GM23248 (cell line): ENCODE measurements around the gene ABCD2. TPM values are rescaled to one million over a fixed set of nuclear protein-coding genes. Genes with fewer than 3 reads are reported as not detected.

ENCODE experiments used
- DNase-seq: peaks from one replicate; pipeline ENCODE4 v3.0.0-alpha.2; 2015
- H2AFZ ChIP-seq: fragments of 200-600 bp; sonication (generic); 2 replicates; pipeline ENCODE4 v1.6.1; 2016; ENCODE audit warnings: antibody characterized with exemption
- H3F3A ChIP-seq: fragments of 200-600 bp; sonication (generic); 2 replicates; pipeline ENCODE4 v1.6.1; 2016; ENCODE audit warnings: mild to moderate bottlenecking, antibody characterized with exemption, mixed run types; ENCODE audit not compliant: insufficient read depth
- H3K27ac ChIP-seq: fragments of 200-600 bp; sonication (generic); 2 replicates; pipeline ENCODE4 v1.5.1; 2016; ENCODE audit warnings: mild to moderate bottlenecking
- H3K27me3 ChIP-seq: fragments of 200-600 bp; sonication (generic); replicated peaks from 2 replicates; pipeline ENCODE4 v1.6.1; 2016; ENCODE audit warnings: mild to moderate bottlenecking; ENCODE audit not compliant: insufficient read depth
- H3K36me3 ChIP-seq: fragments of 200-600 bp; sonication (generic); 2 replicates; pipeline ENCODE4 v1.6.1; 2016; ENCODE audit warnings: low read depth, mild to moderate bottlenecking
- H3K4me1 ChIP-seq: fragments of 200-600 bp; sonication (generic); 2 replicates; pipeline ENCODE4 v1.6.1; 2016; ENCODE audit warnings: mild to moderate bottlenecking; ENCODE audit not compliant: insufficient read depth
- H3K4me2 ChIP-seq: fragments of 200-600 bp; sonication (generic); one replicate; pipeline ENCODE4 v1.6.1; 2016; ENCODE audit warnings: mild to moderate bottlenecking; ENCODE audit not compliant: unreplicated experiment
- H3K4me3 ChIP-seq: fragments of 200-600 bp; sonication (generic); 2 replicates; pipeline ENCODE4 v1.5.1; 2016; ENCODE audit warnings: mild to moderate bottlenecking
- H3K79me2 ChIP-seq: fragments of 200-600 bp; sonication (generic); 2 replicates; pipeline ENCODE4 v1.6.1; 2016; ENCODE audit warnings: mild to moderate bottlenecking; ENCODE audit not compliant: insufficient read depth
- H3K9ac ChIP-seq: fragments of 200-600 bp; sonication (generic); 2 replicates; pipeline ENCODE4 v1.6.1; 2016; ENCODE audit warnings: mild to moderate bottlenecking
- H3K9me2 ChIP-seq: fragments of 200-600 bp; sonication (generic); 2 replicates; pipeline ENCODE4 v1.6.1; 2016; ENCODE audit warnings: mixed run types, mild to moderate bottlenecking, moderate library complexity; ENCODE audit not compliant: insufficient read depth
- H3K9me3 ChIP-seq: fragments of 200-600 bp; sonication (generic); one replicate; pipeline ENCODE4 v1.6.1; 2017; ENCODE audit warnings: low read depth
- H4K20me1 ChIP-seq: fragments of 200-600 bp; sonication (generic); 2 replicates; pipeline ENCODE4 v1.6.0; 2016; ENCODE audit not compliant: insufficient read depth
- EZH2 ChIP-seq: fragments of 200-600 bp; sonication (generic); IDR thresholded peaks from 2 replicates; pipeline ENCODE4 v1.6.1; 2018; ENCODE audit warnings: antibody characterized with exemption, mild to moderate bottlenecking; ENCODE audit not compliant: insufficient read depth, poor library complexity, severe bottlenecking
- EZH2phosphoT487 ChIP-seq: fragments of 200-600 bp; sonication (generic); IDR thresholded peaks from 2 replicates; pipeline ENCODE4 v1.6.1; 2018; ENCODE audit warnings: antibody characterized with exemption, moderate library complexity, mild to moderate bottlenecking, low read depth; ENCODE audit not compliant: insufficient read depth
- WGBS, 2 experiments: methylation state at CpG; one replicate each; pipeline ENCODE4 v1.1.6; 2015 to 2017; ENCODE audit warnings: low lambda C conversion rate in 2 of 2, low coverage in 1 of 2; ENCODE audit errors: missing lambda C conversion rate in 2 of 2; 5-methylcytosine and 5-hydroxymethylcytosine counted together
- in situ Hi-C: fragments of 300-500 bp; cut with MboI; formaldehyde crosslinking; loops from 2 replicates; pipeline ENCODE4 v1.15.0; 2020
- polyA plus RNA-seq: library from polyadenylated mRNA; unstranded; fragments of >200 nt; fragmentation: Nextera tagmentation; extraction: Ambion mirVana; gene quantifications from 2 replicates; pipeline ENCODE4 v1.2.1, GENCODE V29; 2016
- small RNA-seq: library from RNA; depleted of rRNA; stranded (forward); fragments of <200 nt; gene quantifications from one replicate; pipeline ENCODE3, GENCODE V24; 2014; ENCODE audit warnings: low read depth, low replicate concordance
- total RNA-seq: library from RNA; depleted of rRNA; stranded (reverse); fragments of >200 nt; shearing (Covaris generic); gene quantifications from 2 replicates; pipeline ENCODE4 v1.2.3, GENCODE V29; 2014; rRNA removed

ABCD2 gene
- total and polyA plus RNA-seq, 2 experiments from 2014 or later = 0.11 TPM; not detected in 1

DNA sequence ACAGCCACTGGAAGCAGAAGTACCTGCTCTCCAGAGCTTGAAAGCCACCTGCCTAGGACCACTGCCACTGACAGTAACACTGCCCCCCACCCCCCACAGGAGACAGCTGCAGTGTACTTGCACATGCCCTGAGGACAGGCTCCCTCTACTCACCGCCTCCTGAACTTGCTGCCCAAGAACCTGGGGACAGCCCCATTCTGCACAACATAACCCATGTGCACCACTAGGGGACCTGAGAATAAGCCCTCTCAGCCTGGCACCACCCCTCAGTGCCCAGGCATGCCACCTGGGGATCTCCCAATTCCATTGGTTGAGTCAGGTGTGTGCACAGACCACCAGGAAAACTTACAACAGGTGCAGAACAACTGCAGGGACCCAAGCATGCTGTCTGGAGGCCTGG lies 109.6 kb downstream of the ABCD2 start:
- no peaks in the 10 kb centered on the region for H3K4me1 ChIP-seq
- H3K79me2 ChIP-seq = no peaks in the 10 kb centered on the region
- no peaks in the 10 kb centered on the region for H3K9me2 ChIP-seq
- H3K4me3 ChIP-seq = no peak overlapping the region
- DNase-seq = no peak
- no peak overlapping the region for H3K4me2 ChIP-seq
- WGBS, 2 experiments = 60 to 70% methylated on average over 1 of the region's 1 CpG
- no peaks in the 10 kb centered on the region for H3F3A ChIP-seq
- H2AFZ ChIP-seq = no peak overlapping the region
- H3K36me3 ChIP-seq = no peaks in the 10 kb centered on the region
- H3K27ac ChIP-seq = no peak overlapping the region
- no peaks in the 10 kb centered on the region for H4K20me1 ChIP-seq
- in situ Hi-C loops = no loop called here
- no peak overlapping the region for H3K9ac ChIP-seq
- no peaks in the 10 kb centered on the region for H3K27me3 ChIP-seq
- TF ChIP-seq EZH2phosphoT487 (no peak), EZH2 (no peak)
- H3K9me3 ChIP-seq = no peaks in the 10 kb centered on the region

DNA sequence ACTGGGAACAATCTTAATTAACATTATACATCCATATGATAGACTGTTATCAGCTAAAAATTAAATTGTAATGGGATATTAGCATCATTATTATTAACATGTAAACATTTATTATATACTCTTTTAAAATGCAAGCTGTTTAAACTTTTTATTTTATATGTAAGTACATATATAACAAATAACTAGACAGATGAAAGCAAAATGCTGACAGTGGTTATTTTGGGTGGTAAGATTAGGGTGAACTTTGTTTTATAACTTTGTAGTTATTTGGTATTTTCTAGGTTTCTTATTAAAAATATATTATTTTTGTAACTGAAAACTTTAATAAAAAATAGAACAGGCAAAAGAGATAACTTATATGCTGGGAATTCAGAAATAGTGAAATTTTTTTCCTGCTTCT lies 114.0 kb downstream of the ABCD2 start:
- no peak overlapping the region for H2AFZ ChIP-seq
- H3K79me2 ChIP-seq = no peaks in the 10 kb centered on the region
- no peaks in the 10 kb centered on the region for H3K36me3 ChIP-seq
- H3K9me3 ChIP-seq = no peaks in the 10 kb centered on the region
- no peak overlapping the region for H3K27ac ChIP-seq
- H4K20me1 ChIP-seq = no peaks in the 10 kb centered on the region
- H3K4me3 ChIP-seq = no peak overlapping the region
- no peak overlapping the region for H3K4me2 ChIP-seq
- no peaks in the 10 kb centered on the region for H3K9me2 ChIP-seq
- no peak overlapping the region for H3K9ac ChIP-seq
- no peaks in the 10 kb centered on the region for H3K4me1 ChIP-seq
- in situ Hi-C loops = no loop called here
- no peaks in the 10 kb centered on the region for H3K27me3 ChIP-seq
- H3F3A ChIP-seq = no peaks in the 10 kb centered on the region
- no peak for TF ChIP-seq EZH2
- no peak for TF ChIP-seq EZH2phosphoT487
- DNase-seq = no peak

DNA sequence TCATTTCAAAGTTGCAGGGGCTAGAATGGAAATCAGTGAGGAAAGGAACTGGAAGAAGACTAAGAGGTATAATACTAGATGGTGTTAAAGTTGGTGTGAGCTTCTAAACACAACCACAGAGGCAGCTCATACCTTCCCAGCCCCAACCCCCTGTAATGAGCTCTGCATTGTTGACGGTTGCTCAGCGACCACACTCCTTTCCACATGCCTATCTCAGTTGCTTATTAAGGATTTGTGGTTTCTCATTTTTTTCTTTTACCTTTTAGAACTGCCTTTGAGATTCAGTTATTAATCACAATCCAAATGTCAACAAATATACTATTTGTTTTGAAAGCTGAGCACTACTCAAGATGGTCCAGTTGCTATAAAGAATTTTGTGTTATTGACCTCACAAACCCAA lies 114.6 kb downstream of the ABCD2 start:
- Histone ChIP-seq H3K9ac (no peak overlapping the region), H3K4me3 (no peak overlapping the region), H3K36me3 (no peaks in the 10 kb centered on the region), H3K27ac (no peak overlapping the region), H3F3A (no peaks in the 10 kb centered on the region), H3K79me2 (no peaks in the 10 kb centered on the region), H2AFZ (no peak overlapping the region), H3K9me3 (no peaks in the 10 kb centered on the region), H4K20me1 (no peaks in the 10 kb centered on the region), H3K9me2 (no peaks in the 10 kb centered on the region), H3K4me2 (no peak overlapping the region), H3K27me3 (no peaks in the 10 kb centered on the region), H3K4me1 (no peaks in the 10 kb centered on the region)
- DNase-seq = no peak
- WGBS, 2 experiments = 27 to 35% methylated on average over 2 of the region's 2 CpGs
- no peak for TF ChIP-seq EZH2phosphoT487
- no peak for TF ChIP-seq EZH2
- in situ Hi-C loops = no loop called here

DNA sequence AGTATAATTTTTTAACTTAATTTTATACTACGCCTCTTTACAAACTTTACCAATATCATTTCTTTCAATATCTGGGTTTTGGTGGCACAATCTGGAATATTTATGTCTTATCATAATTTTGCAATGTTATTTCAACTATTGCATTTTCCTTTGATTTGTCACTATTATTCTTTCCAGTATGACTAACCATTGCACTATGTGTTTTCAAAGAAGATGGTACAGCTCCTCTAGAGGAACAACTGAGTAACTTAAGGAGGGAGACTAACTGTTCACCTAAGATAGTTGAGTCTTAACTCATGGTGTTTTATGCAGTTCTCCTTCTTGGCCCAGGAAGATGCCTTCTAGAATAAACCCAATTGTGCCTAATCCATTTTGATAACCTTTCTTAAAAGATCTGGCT lies 116.2 kb downstream of the ABCD2 start:
- no peaks in the 10 kb centered on the region for H3K9me3 ChIP-seq
- H3K4me2 ChIP-seq = no peak overlapping the region
- H3K27me3 ChIP-seq = no peaks in the 10 kb centered on the region
- TF ChIP-seq EZH2phosphoT487 (no peak), EZH2 (no peak)
- no peaks in the 10 kb centered on the region for H3K9me2 ChIP-seq
- in situ Hi-C loops = no loop called here
- H3K27ac ChIP-seq = no peak overlapping the region
- H3F3A ChIP-seq = no peaks in the 10 kb centered on the region
- no peaks in the 10 kb centered on the region for H3K4me1 ChIP-seq
- H3K4me3 ChIP-seq = no peak overlapping the region
- no peaks in the 10 kb centered on the region for H4K20me1 ChIP-seq
- DNase-seq = peak; percentile 58
- H2AFZ ChIP-seq = no peak overlapping the region
- H3K79me2 ChIP-seq = no peaks in the 10 kb centered on the region
- 43 to 52% methylated on average over 1 of the region's 1 CpG for WGBS, 2 experiments
- H3K36me3 ChIP-seq = no peaks in the 10 kb centered on the region
- H3K9ac ChIP-seq = no peak overlapping the region

DNA sequence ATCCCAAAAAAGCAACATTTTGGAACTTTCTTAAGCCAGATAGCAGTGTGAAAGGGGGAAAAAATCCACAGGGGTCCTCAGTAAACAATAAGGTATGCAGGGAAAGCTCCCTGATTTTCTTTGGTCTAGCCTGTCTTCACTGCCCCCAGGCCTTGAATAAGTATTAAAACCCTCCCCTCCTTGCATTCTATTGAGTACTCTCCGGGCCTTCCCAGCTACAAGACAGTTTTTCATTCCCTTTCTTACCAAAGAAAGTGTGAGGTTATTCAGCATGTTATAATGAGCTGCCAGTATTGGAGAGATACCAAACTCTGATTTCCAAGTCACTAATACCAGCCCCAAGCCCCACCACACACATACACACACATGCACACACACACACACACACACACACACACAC lies 116.9 kb downstream of the ABCD2 start:
- DNase-seq = no peak

More for the DNA sequence above, 116.9 kb downstream of the ABCD2 start:
- no peak overlapping the region for H3K27ac ChIP-seq
- H3K9me3 ChIP-seq = no peaks in the 10 kb centered on the region
- H3K36me3 ChIP-seq = no peaks in the 10 kb centered on the region
- no peak overlapping the region for H3K4me2 ChIP-seq
- H3K4me1 ChIP-seq = no peaks in the 10 kb centered on the region
- in situ Hi-C loops = no loop called here
- H3K9me2 ChIP-seq = no peaks in the 10 kb centered on the region
- H3F3A ChIP-seq = no peaks in the 10 kb centered on the region
- no peaks in the 10 kb centered on the region for H4K20me1 ChIP-seq
- no peak overlapping the region for H3K9ac ChIP-seq
- H2AFZ ChIP-seq = no peak overlapping the region
- 17 to 32% methylated on average over 1 of the region's 1 CpG for WGBS, 2 experiments
- no peaks in the 10 kb centered on the region for H3K79me2 ChIP-seq
- TF ChIP-seq EZH2 (no peak), EZH2phosphoT487 (no peak)
- H3K4me3 ChIP-seq = no peak overlapping the region
- H3K27me3 ChIP-seq = no peaks in the 10 kb centered on the region

Small RNA genes within 50 kb of the gene (small RNA-seq; reads per million reads assigned to genes)
- not detected for gene AC121334.2

Other genes starting within 250 kb of the ABCD2 start
- gene KIF21A, start 176.7 kb downstream of the ABCD2 start, total RNA-seq = 2.4 and 3.7 TPM in 2 replicates
- 1.1 and 1.4 TPM in 2 replicates for gene KIF21A, start 176.7 kb downstream of the ABCD2 start, polyA plus RNA-seq